ENCODE results near the gene DSG4. TPM values are rescaled to one million over a fixed set of nuclear protein-coding genes. Genes with fewer than 3 reads are reported as not detected.

The DSG4 gene
- total and polyA plus RNA-seq, 9 of the 15 experiments (the other 6 are each of a cell fraction or from before 2014, with no cell fraction given): not detected

GRCh38 chr18:31426021-31426420, 49.4 kb downstream of the DSG4 start:
- Histone ChIP-seq H3K4me1 (replicated peaks in 1 of 2; ENCODE audit: control insufficient read depth in 2 of 2, insufficient read depth in 2 of 2, low read length in 2 of 2) (no peaks in the 10 kb centered on the region), H3K27me3 (ENCODE audit: control insufficient read depth in 2 of 2, insufficient read depth in 2 of 2, low read length in 2 of 2) (no peaks in the 10 kb centered on the region), H3K9me1 (ENCODE audit: control insufficient read depth, insufficient read depth, low read length) (no peaks in the 10 kb centered on the region), H3K9me3 (replicated peaks; ENCODE audit: control insufficient read depth, insufficient read depth, low read depth, low read length) (no peaks in the 10 kb centered on the region), H3K4me2 (ENCODE audit: insufficient read depth, low read length) (no peak overlapping the region), H3K79me2 (ENCODE audit: control insufficient read depth, insufficient read depth, low read length) (no peaks in the 10 kb centered on the region), H3K4me3 (no peak overlapping the region), H2AFZ (ENCODE audit: low read depth, low read length) (no peak overlapping the region), H4K20me1 (replicated peaks; ENCODE audit: control insufficient read depth, insufficient read depth, low read length) (no peaks in the 10 kb centered on the region), H3K36me3 (ENCODE audit: control insufficient read depth, insufficient read depth, low read length) (no peaks in the 10 kb centered on the region), H3K9ac (ENCODE audit: insufficient read depth in 1 of 2, low read depth in 2 of 2, low read length in 2 of 2) (no peak overlapping the region), H3K27ac (ENCODE audit: extremely low read depth, low read depth, low read length) (no peak overlapping the region)
- ChIA-PET POLR2A (interaction anchor here (0.6 kb wide), 1 partner anchor 15 kb away, joined by 3 read pairs; no protein-coding TSS in a partner anchor), CTCF (ENCODE audit: low intra/inter-chr PET ratio) (no interaction called here)
- TF ChIP-seq FOXO4 (CRISPR knock-in tag; IDR thresholded peaks at IDR 0.05): no peak
- no peak for TF ChIP-seq ARHGAP35 (IDR thresholded peaks at IDR 0.05; ENCODE audit: partially characterized antibody)
- TF ChIP-seq NCOR1 (IDR thresholded peaks at IDR 0.05): no peak
- no peak for TF ChIP-seq KAT7 (CRISPR knock-in tag; IDR thresholded peaks at IDR 0.05; ENCODE audit: borderline replicate concordance)
- no peak for TF ChIP-seq EZH2 (IDR thresholded peaks at IDR 0.05; ENCODE audit: borderline replicate concordance, low read depth, low read length)
- TF ChIP-seq NCOA2 (IDR thresholded peaks at IDR 0.05; ENCODE audit: partially characterized antibody in 2 of 2): no peak
- no peak for TF ChIP-seq ZNF280B (CRISPR knock-in tag; IDR thresholded peaks at IDR 0.05)
- TF ChIP-seq EP400 (IDR thresholded peaks at IDR 0.05): no peak
- no peak for TF ChIP-seq ZNF24 (IDR thresholded peaks at IDR 0.05)
- TF ChIP-seq CTCF (IDR thresholded peaks at IDR 0.05 in 2 of 3, conservative IDR thresholded peaks at IDR 0.05 in 1 of 3; ENCODE audit: insufficient read depth in 2 of 3, low read depth in 1 of 3, low read length in 3 of 3): no peak
- TF ChIP-seq XRCC5 (IDR thresholded peaks at IDR 0.05; ENCODE audit: low read depth, low read length): no peak
- TF ChIP-seq HOXB6 (CRISPR knock-in tag; IDR thresholded peaks at IDR 0.05; ENCODE audit: borderline replicate concordance): no peak
- no peak for TF ChIP-seq SIX5 (IDR thresholded peaks at IDR 0.05; ENCODE audit: borderline replicate concordance in 1 of 2, insufficient read depth in 1 of 2, low read depth in 1 of 2, low read length in 2 of 2)
- no peak for TF ChIP-seq TCF7 (IDR thresholded peaks at IDR 0.05; ENCODE audit: borderline replicate concordance)
- no peak for TF ChIP-seq JUND (IDR thresholded peaks at IDR 0.05; ENCODE audit: borderline replicate concordance, low read depth, low read length)
- no peak for TF ChIP-seq JUND (tag; IDR thresholded peaks at IDR 0.05; ENCODE audit: borderline replicate concordance, low read depth, low read length)
- TF ChIP-seq, protein P1, sequence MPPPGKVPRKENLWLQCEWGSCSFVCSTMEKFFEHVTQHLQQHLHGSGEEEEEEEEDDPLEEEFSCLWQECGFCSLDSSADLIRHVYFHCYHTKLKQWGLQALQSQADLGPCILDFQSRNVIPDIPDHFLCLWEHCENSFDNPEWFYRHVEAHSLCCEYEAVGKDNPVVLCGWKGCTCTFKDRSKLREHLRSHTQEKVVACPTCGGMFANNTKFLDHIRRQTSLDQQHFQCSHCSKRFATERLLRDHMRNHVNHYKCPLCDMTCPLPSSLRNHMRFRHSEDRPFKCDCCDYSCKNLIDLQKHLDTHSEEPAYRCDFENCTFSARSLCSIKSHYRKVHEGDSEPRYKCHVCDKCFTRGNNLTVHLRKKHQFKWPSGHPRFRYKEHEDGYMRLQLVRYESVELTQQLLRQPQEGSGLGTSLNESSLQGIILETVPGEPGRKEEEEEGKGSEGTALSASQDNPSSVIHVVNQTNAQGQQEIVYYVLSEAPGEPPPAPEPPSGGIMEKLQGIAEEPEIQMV (tag; conservative IDR thresholded peaks at IDR 0.05; ENCODE audit: low read depth): no peak
- BruUV-seq (replicated peaks): no TSS peak
- DNase-seq (ENCODE audit: extremely low read depth in 1 of 4, low spot score in 3 of 4) (no peak), ATAC-seq (no peak), FAIRE-seq (no peak)
- intact Hi-C loops (cut with micrococcal nuclease) (no loop called here), in situ Hi-C loops (cut with MboI) (no loop called here)
- 8% methylated on average over 2 of the region's 2 CpGs for WGBS (ENCODE audit: insufficient coverage, low coverage, missing lambda C conversion rate)

Measured in K562 (cell line).